IPS-NIHi7 (cell line): ENCODE measurements around the gene MAGEE2.
"Not testable (repeated sequence)": the region's sequence is repeated elsewhere in the genome, so short reads cannot be mapped to it uniquely, and the experiment has no call there.

Experiments
- DNase-seq: peaks from one replicate; pipeline ENCODE4 v3.0.0; 2012; ENCODE audit warnings: mixed read lengths; ENCODE audit errors: extremely low spot score

Gene MAGEE2

DNA sequence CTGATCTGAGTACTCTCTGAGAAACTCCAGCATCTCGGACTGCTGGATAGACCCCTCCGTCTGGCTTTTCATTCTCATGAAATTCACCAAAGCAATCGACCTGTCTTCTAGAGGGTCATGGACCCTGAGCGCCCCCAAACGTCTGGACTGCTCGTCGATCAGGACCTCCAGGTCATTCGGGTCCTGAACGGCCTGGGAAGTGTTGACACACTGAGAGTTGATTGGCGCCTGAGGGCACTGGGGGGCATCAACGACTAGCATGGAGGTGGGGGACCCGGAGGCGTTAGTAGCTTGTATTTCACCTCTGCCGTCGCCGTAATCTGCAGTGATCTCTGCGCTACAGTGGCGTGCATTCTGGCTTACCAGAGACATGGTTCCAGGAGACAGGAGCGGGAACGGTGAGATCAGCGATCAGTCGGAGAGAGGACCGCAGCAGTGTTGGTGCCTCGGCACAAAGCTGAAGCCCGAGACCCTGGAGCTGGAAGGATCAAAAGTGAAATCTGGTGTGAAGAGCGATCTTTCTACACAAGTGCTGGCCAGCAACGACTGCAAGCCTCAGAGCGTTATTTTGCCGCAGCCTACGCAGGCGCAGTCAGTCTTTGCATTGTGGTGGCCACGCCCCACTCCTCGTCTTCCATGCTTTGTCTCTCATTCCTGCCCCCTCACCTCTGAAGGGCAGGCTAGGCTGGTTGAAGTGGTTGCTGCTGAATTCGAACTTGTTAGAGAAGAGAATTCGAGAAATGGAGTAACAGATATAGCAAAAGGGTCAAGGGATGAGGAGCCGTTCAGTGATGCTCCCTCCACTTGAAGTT is at the start of gene MAGEE2:
Gene MAGEE2, minus strand, starts transcription at position 575 of the 812 bp plus-strand sequence. Its CDS starts 203 bp downstream, at position 372.
- no peak for DNase-seq

DNA sequence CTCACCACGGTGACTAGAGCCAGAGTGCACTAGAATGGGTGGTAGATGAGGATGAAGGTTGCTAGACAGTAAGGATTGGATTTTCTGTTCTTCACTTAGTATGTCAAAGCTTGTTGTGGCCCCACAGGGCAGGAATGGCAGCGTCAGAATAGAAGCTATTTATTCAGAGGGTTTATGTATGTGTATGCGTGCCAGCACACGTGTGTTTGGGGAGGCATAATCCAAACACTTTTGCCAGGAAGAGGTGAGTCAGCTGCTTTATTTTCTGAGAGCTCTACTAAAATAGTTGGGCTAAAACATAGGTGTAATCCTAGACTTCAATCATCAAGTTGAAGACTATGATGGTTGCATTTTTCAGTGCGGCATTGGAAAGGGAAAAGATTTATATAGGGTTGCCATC is 1.2 kb upstream of the MAGEE2 start:
- no peak for DNase-seq

GRCh38 chrX:75781611-75782010 is 3.4 kb downstream of the MAGEE2 start:
- no peak for DNase-seq

- DNase-seq: not testable (repeated sequence)
Observed at GRCh38 chrX:75768063-75768462, 17.0 kb downstream of the MAGEE2 start.

- no peak for DNase-seq
Observed at GRCh38 chrX:75748431-75748830, 36.6 kb downstream of the MAGEE2 start.

DNA sequence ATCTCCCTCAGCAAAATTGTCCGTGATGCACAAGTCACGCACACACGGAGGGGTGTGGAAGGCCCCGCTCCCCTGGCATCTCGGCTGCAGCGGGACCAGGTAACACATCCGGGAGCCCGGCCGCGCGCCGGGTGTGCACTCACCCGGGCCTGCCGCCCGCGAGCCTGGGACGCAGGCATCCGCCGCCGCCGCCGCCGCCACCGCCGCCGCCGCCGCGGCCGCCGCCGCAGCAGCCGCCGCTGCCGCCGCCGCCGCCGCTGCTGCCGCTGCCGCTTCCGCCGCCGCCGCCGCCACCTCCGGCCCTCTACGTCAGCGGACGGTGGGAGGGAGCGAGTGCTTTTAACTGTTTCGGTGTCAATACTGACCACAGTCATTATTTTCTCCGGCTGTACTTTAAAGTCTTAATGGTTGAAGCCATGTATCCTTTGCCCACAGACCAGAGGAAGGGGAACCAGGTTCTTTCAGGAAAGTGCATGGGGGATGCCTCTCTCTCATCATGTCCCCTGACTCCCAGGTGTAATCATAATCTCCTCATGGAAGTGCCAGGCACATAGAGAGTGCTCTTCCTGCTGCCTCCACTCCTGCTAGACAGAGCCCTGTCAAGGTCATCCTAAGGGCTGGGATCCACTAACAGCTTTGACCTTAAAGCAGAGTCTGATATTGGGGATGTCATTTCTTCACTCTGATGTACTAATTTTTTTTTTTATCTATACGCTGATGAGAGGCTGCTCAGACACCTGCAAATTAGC is 38.0 kb downstream of the MAGEE2 start:
- DNase-seq: peak; percentile 33
